Measurements from ENCODE around the gene HOXA5. TPM values are rescaled to one million over a fixed set of nuclear protein-coding genes. Genes with fewer than 3 reads are reported as not detected.

The HOXA5 gene
- total and polyA plus RNA-seq, 2 of the 8 experiments (the other 6 are each of a cell fraction or from before 2014, with no cell fraction given) = not detected

DNA sequence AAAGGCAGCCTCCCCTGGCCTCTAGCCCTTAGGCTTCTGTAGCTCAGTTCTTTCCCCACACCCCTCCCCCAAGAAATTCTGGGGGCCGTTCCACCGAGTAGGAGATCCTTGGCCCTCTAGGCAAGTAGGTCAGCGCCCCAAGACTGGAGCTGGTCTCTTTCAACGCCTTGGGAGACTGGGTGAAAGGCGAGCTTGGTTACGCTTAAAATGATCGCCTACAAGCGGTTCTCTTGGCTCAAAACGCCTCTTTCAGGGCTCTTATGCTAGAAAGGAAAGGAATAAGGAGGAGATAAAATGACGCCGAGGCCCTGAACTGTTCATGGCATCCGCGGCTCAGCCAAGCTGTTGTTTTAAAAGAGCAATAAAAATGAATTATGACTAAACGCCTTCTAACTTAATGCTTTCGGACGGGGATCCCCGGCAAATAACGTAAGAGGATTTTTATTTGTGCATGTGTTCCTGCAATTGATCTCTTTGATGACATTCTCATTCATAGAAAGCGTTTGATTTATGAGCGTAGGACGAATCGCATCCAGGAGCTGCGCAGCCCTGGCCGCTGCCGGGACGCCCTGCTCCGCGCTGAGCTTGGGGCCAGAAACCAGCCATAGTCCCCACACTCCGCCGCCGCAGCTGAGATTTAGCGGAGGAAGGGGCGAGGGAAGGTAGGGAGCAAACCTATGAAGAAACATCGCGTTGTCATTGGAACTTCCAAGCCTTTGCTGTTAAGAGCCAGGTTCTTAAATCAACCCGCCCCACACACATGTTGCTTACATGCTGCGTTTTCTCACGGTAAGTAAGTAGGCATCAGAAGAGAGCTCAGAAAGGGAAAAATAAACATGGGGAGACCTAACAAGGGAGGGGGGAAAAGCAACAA, 44.7 kb downstream of the HOXA5 start:
- no peak overlapping the region for H2BK120ac ChIP-seq (replicated peaks; ENCODE audit: low read depth, low read length)
- H3K9ac ChIP-seq (replicated peaks in 1 of 4; ENCODE audit: extremely low read depth in 1 of 4, low read depth in 3 of 4, low read length in 3 of 4) = no peak overlapping the region
- no peak overlapping the region for H2BK15ac ChIP-seq (ENCODE audit: low read length)
- H3K27me3 ChIP-seq (replicated peaks in 1 of 4; ENCODE audit: control insufficient read depth in 3 of 4, extremely low read depth in 1 of 4, insufficient read depth in 3 of 4, low read length in 3 of 4) = peaks cover 93 to 100% (median 99%) of the 10 kb centered on the region in 4 experiments
- no peak overlapping the region for H4K5ac ChIP-seq (ENCODE audit: insufficient read length, low read depth, low read length)
- no peak overlapping the region for H2BK5ac ChIP-seq (ENCODE audit: low read depth, low read length)
- H3K4ac ChIP-seq (replicated peaks; ENCODE audit: insufficient read length, low read depth, low read length) = no peak overlapping the region
- no peak for FAIRE-seq
- H3K4me2 ChIP-seq (ENCODE audit: insufficient read depth in 1 of 2, low read depth in 2 of 2, low read length in 2 of 2) = peak overlapping the region; percentile 1 to 17; a peak in 2 of 4 replicates
- no peak overlapping the region for H4K91ac ChIP-seq (replicated peaks; ENCODE audit: insufficient read length, low read length)
- no peak overlapping the region for H3K56ac ChIP-seq (replicated peaks; ENCODE audit: insufficient read length, low read depth, low read length)
- H3K14ac ChIP-seq (ENCODE audit: insufficient read length) = no peak overlapping the region
- no peak overlapping the region for H3K18ac ChIP-seq (ENCODE audit: extremely low read depth, low read length)
- peaks cover 0 to 19% (median 13%) of the 10 kb centered on the region in 4 experiments; a peak in 6 of 7 replicates for H3K4me1 ChIP-seq (replicated peaks in 1 of 4; ENCODE audit: control insufficient read depth in 3 of 4, insufficient read depth in 4 of 4, low read length in 3 of 4)
- no peak overlapping the region for H2BK20ac ChIP-seq (ENCODE audit: low read length)
- no peaks in the 10 kb centered on the region for H3K79me2 ChIP-seq (ENCODE audit: control insufficient read depth in 1 of 2, insufficient read depth in 2 of 2, low read length in 2 of 2)
- no peak overlapping the region for H4K8ac ChIP-seq (ENCODE audit: extremely low read depth, insufficient read depth, low read length)
- no peak overlapping the region for H3K23ac ChIP-seq (ENCODE audit: insufficient read length)
- peak; percentile 100 for TF ChIP-seq RNF2 (IDR thresholded peaks at IDR 0.05; ENCODE audit: borderline replicate concordance, low read depth, low read length, missing control alignments, poor library complexity, severe bottlenecking)
- 0 out of 2 replicates have a peak, but pooled peaks have one; percentile 7 for TF ChIP-seq CBX8 (IDR thresholded peaks at IDR 0.05; ENCODE audit: borderline replicate concordance, low read depth, low read length)
- TF ChIP-seq EZH2 (IDR thresholded peaks at IDR 0.05; ENCODE audit: low read depth, low read length, severe bottlenecking) = peak; percentile 92
- TF ChIP-seq ZNF274 (IDR thresholded peaks at IDR 0.05; ENCODE audit: borderline replicate concordance, extremely low read depth, low read length) = no peak
- peak; percentile 96 for TF ChIP-seq SUZ12 (IDR thresholded peaks at IDR 0.05; ENCODE audit: low read length)
- no peak for TF ChIP-seq POLR2A (IDR thresholded peaks at IDR 0.05; ENCODE audit: control extremely low read depth in 1 of 2, low read depth in 2 of 2, low read length in 2 of 2)
- peaks cover 0 to 6% (median 0%) of the 10 kb centered on the region in 4 experiments; a peak in 1 of 8 replicates for H3K36me3 ChIP-seq (ENCODE audit: control insufficient read depth in 2 of 4, insufficient read depth in 4 of 4, low read length in 3 of 4)
- CTCF ChIA-PET (ENCODE audit: partially characterized antibody) = interaction anchor here (0.6 to 12.1 kb wide), 12 partner anchors 11 to 406 kb away, joined by 3 to 123 read pairs (median 3); partner anchors contain the start of genes HOXA3, HOXA5 and HOXA6
- no peaks in the 10 kb centered on the region for H3K9me3 ChIP-seq (ENCODE audit: insufficient read depth in 2 of 2, low read depth in 1 of 2, low read length in 1 of 2)
- peaks cover 6% of the 10 kb centered on the region; the same call in 1 of the 2 replicates for H3K23me2 ChIP-seq (ENCODE audit: low read depth, low read length)
- H2BK12ac ChIP-seq (ENCODE audit: low read depth, low read length) = 0 out of 2 replicates have a peak overlapping the region, but pooled peaks have one; percentile 50
- H4K20me1 ChIP-seq (replicated peaks in 1 of 2; ENCODE audit: control insufficient read depth in 1 of 2, insufficient read depth in 2 of 2, low read length in 2 of 2) = peaks cover 22 to 41% of the 10 kb centered on the region in 2 experiments
- no peaks in the 10 kb centered on the region for H3K79me1 ChIP-seq (ENCODE audit: low read depth, low read length)
- H3K4me3 ChIP-seq (ENCODE audit: extremely low read depth in 1 of 4, insufficient read depth in 2 of 4, low read depth in 3 of 4, low read length in 4 of 4) = no peak overlapping the region
- no peak overlapping the region for H2AK5ac ChIP-seq (ENCODE audit: low read depth, low read length)
- no peak overlapping the region for H2AFZ ChIP-seq (ENCODE audit: low read length)
- no peak for DNase-seq (ENCODE audit: low read depth in 1 of 2, low spot score in 2 of 2)
- H3K27ac ChIP-seq (ENCODE audit: low read depth, low read length) = no peak overlapping the region
- POLR2A ChIA-PET (ENCODE audit: partially characterized antibody) = interaction anchor here (1.2 kb wide), 1 partner anchor 10 kb away, joined by 3 read pairs; no protein-coding TSS in a partner anchor
- WGBS, 2 experiments (ENCODE audit: extremely low coverage in 1 of 2, insufficient coverage in 1 of 2, insufficient read length in 1 of 2, insufficient replicate concordance in 2 of 2, low coverage in 1 of 2, low lambda C conversion rate in 2 of 2, missing lambda C conversion rate in 1 of 2) = 7% methylated on average over 38 of the region's 38 CpGs; no CpG with 5 or more reads in 1 of the 2 experiments
